ENCODE results near the gene PPT1. TPM values are rescaled to one million over a fixed set of nuclear protein-coding genes. Genes with fewer than 3 reads are reported as not detected.

Gene PPT1
- total and polyA plus RNA-seq, 2 experiments from 2014 or later: 67.4 to 202 TPM

GRCh38 chr1:40075266-40075665 is 21.8 kb downstream of the PPT1 start:
- peaks cover 14% of the 10 kb centered on the region for H4K20me1 ChIP-seq (replicated peaks; ENCODE audit: insufficient read depth)
- H3K79me2 ChIP-seq (replicated peaks; ENCODE audit: insufficient read depth): no peaks in the 10 kb centered on the region
- H3K36me3 ChIP-seq (ENCODE audit: insufficient read depth): peaks cover 61% of the 10 kb centered on the region
- Mint-ChIP-seq H3K9me3 (no peaks in the 10 kb centered on the region), H3K27ac (no peak overlapping the region), H3K4me3 (no peak overlapping the region), H3K4me1 (no peaks in the 10 kb centered on the region), H3K36me3 (ENCODE audit: low read depth) (peaks cover 77% of the 10 kb centered on the region), H3K27me3 (ENCODE audit: insufficient read depth, low read depth, poor library complexity) (peaks cover 1% of the 10 kb centered on the region)
- DNase-seq (ENCODE audit: low spot score): no peak
- H3K4me2 ChIP-seq: no peak overlapping the region
- no peaks in the 10 kb centered on the region for H3K4me1 ChIP-seq (ENCODE audit: insufficient read depth)
- H3K27me3 ChIP-seq (ENCODE audit: insufficient read depth): no peaks in the 10 kb centered on the region
- H3K4me3 ChIP-seq: no peak overlapping the region
- peaks cover 16% of the 10 kb centered on the region; the same call in 1 of the 2 replicates for H3F3A ChIP-seq (replicated peaks; ENCODE audit: low read depth)
- no peaks in the 10 kb centered on the region for H3K9me2 ChIP-seq (ENCODE audit: insufficient read depth)
- no peak overlapping the region for H3K27ac ChIP-seq (ENCODE audit: low read depth)
- TF ChIP-seq ZNF331 (CRISPR knock-in tag; IDR thresholded peaks at IDR 0.05; ENCODE audit: low read depth) (no peak), ZNF114 (CRISPR knock-in tag; IDR thresholded peaks at IDR 0.05) (no peak), JUNB (IDR thresholded peaks at IDR 0.05; ENCODE audit: unreplicated experiment) (no peak), ZNF462 (CRISPR knock-in tag; IDR thresholded peaks at IDR 0.05) (no peak), REST (IDR thresholded peaks at IDR 0.05; ENCODE audit: unreplicated experiment) (no peak)
- no peak overlapping the region for H2AFZ ChIP-seq
- no peak for ATAC-seq
